ENCODE data around the gene CIROP. TPM values are rescaled to one million over a fixed set of nuclear protein-coding genes. Genes with fewer than 3 reads are reported as not detected.

CIROP gene
- total and polyA plus RNA-seq, 4 donors: not detected

DNA sequence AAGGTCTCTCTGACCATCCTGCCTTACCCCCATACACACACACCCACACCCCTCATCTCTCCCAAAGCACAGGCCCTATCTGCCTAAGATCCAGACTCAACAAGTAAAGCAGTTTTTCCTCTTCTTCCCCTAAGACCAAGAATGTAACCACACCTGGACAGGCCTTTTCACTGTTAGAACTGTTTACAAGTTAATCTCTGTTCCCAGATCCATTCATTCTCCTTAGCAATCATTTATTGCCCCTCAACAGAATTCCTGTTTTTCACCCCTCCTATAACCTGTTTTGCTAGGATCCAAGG, 1.9 kb upstream of the CIROP start:
- DNase-seq: no peak
- peaks cover 0 to 9% (median 0%) of the 10 kb centered on the region in 5 donors for H3K4me1 ChIP-seq (ENCODE audit: control insufficient read depth in 5 of 5, insufficient read depth in 5 of 5, low read length in 5 of 5)
- no peak overlapping the region for H3K4me3 ChIP-seq
- H3K36me3 ChIP-seq (ENCODE audit: control insufficient read depth in 4 of 4, insufficient read depth in 4 of 4, low read length in 4 of 4): no peaks in the 10 kb centered on the region
- no peak for TF ChIP-seq CTCF (IDR thresholded peaks at IDR 0.05; ENCODE audit: control extremely low read depth, extremely low read depth)
- no peak overlapping the region for H3K9ac ChIP-seq (ENCODE audit: insufficient read depth in 1 of 2, low read length in 2 of 2)
- H3K27me3 ChIP-seq (ENCODE audit: control insufficient read depth in 3 of 3, insufficient read depth in 3 of 3, low read length in 2 of 3): peaks cover 0 to 3% (median 0%) of the 10 kb centered on the region in 3 donors
- H3K27ac ChIP-seq (ENCODE audit: low read depth in 1 of 2, low read length in 1 of 2): peak overlapping the region in 1 of 2 donors; percentile 60
- no peaks in the 10 kb centered on the region for H3K9me3 ChIP-seq (ENCODE audit: control insufficient read depth in 4 of 4, insufficient read depth in 3 of 4, low read length in 3 of 4)
- ATAC-seq (ENCODE audit: insufficient read depth, low FRiP score): no peak

GRCh38 chr14:23105348-23105824, 597 bp upstream of the CIROP start:
- ATAC-seq (ENCODE audit: insufficient read depth, low FRiP score) (no peak), DNase-seq (no peak)
- no peak overlapping the region for H3K9ac ChIP-seq (ENCODE audit: insufficient read depth in 1 of 2, low read length in 2 of 2)
- no peak overlapping the region for H3K27ac ChIP-seq (ENCODE audit: low read depth in 1 of 2, low read length in 1 of 2)
- WGBS, 2 donors: 72 to 88% methylated on average over 4 of the region's 4 CpGs
- no peak overlapping the region for H3K4me3 ChIP-seq
- TF ChIP-seq CTCF (IDR thresholded peaks at IDR 0.05; ENCODE audit: control extremely low read depth, extremely low read depth): no peak
- H3K4me1 ChIP-seq (ENCODE audit: control insufficient read depth in 5 of 5, insufficient read depth in 5 of 5, low read length in 5 of 5): peaks cover 0 to 9% (median 0%) of the 10 kb centered on the region in 5 donors
- H3K36me3 ChIP-seq (ENCODE audit: control insufficient read depth in 4 of 4, insufficient read depth in 4 of 4, low read length in 4 of 4): no peaks in the 10 kb centered on the region
- H3K27me3 ChIP-seq (ENCODE audit: control insufficient read depth in 3 of 3, insufficient read depth in 3 of 3, low read length in 2 of 3): peaks cover 0 to 3% (median 0%) of the 10 kb centered on the region in 3 donors
- H3K9me3 ChIP-seq (ENCODE audit: control insufficient read depth in 4 of 4, insufficient read depth in 3 of 4, low read length in 3 of 4): no peaks in the 10 kb centered on the region

- no peaks in the 10 kb centered on the region for H3K9me3 ChIP-seq (ENCODE audit: control insufficient read depth in 4 of 4, insufficient read depth in 3 of 4, low read length in 3 of 4)
- H3K4me3 ChIP-seq: no peak overlapping the region
- DNase-seq (no peak), ATAC-seq (ENCODE audit: insufficient read depth, low FRiP score) (no peak)
- H3K4me1 ChIP-seq (ENCODE audit: control insufficient read depth in 5 of 5, insufficient read depth in 5 of 5, low read length in 5 of 5): peaks cover 0 to 9% (median 0%) of the 10 kb centered on the region in 5 donors
- no peak for TF ChIP-seq CTCF (IDR thresholded peaks at IDR 0.05; ENCODE audit: control extremely low read depth, extremely low read depth)
- no peak overlapping the region for H3K27ac ChIP-seq (ENCODE audit: low read depth in 1 of 2, low read length in 1 of 2)
- peaks cover 0 to 2% (median 2%) of the 10 kb centered on the region in 4 donors for H3K36me3 ChIP-seq (ENCODE audit: control insufficient read depth in 4 of 4, insufficient read depth in 4 of 4, low read length in 4 of 4)
- H3K9ac ChIP-seq (ENCODE audit: insufficient read depth in 1 of 2, low read length in 2 of 2): peak overlapping the region in 1 of 2 donors; percentile 28
- WGBS, 2 donors: 87 to 93% methylated on average over 6 of the region's 6 CpGs
- no peaks in the 10 kb centered on the region for H3K27me3 ChIP-seq (ENCODE audit: control insufficient read depth in 3 of 3, insufficient read depth in 3 of 3, low read length in 2 of 3)
Measured at GRCh38 chr14:23104070-23104590, 659 bp downstream of the CIROP start.

GRCh38 chr14:23103581-23103980, 1.2 kb downstream of the CIROP start:
- H3K9ac ChIP-seq (ENCODE audit: insufficient read depth in 1 of 2, low read length in 2 of 2): no peak overlapping the region
- H3K36me3 ChIP-seq (ENCODE audit: control insufficient read depth in 4 of 4, insufficient read depth in 4 of 4, low read length in 4 of 4): peaks cover 0 to 6% (median 3%) of the 10 kb centered on the region in 4 donors
- H3K27me3 ChIP-seq (ENCODE audit: control insufficient read depth in 3 of 3, insufficient read depth in 3 of 3, low read length in 2 of 3): no peaks in the 10 kb centered on the region
- TF ChIP-seq CTCF (IDR thresholded peaks at IDR 0.05; ENCODE audit: control extremely low read depth, extremely low read depth): no peak
- WGBS, 2 donors: 85 to 90% methylated on average over 4 of the region's 4 CpGs
- DNase-seq: no peak
- no peaks in the 10 kb centered on the region for H3K9me3 ChIP-seq (ENCODE audit: control insufficient read depth in 4 of 4, insufficient read depth in 3 of 4, low read length in 3 of 4)
- no peak for ATAC-seq (ENCODE audit: insufficient read depth, low FRiP score)
- no peak overlapping the region for H3K4me3 ChIP-seq
- H3K27ac ChIP-seq (ENCODE audit: low read depth in 1 of 2, low read length in 1 of 2): no peak overlapping the region
- H3K4me1 ChIP-seq (ENCODE audit: control insufficient read depth in 5 of 5, insufficient read depth in 5 of 5, low read length in 5 of 5): peaks cover 0 to 9% (median 0%) of the 10 kb centered on the region in 5 donors
